DMS 273 (cell line): ENCODE measurements around the gene ZNF77.
"Not testable (repeated sequence)": the region's sequence is repeated elsewhere in the genome, so short reads cannot be mapped to it uniquely, and the experiment has no call there.

Experiments
- DNase-seq: peaks from one replicate; lab custom pipeline; 2025; ENCODE audit not compliant: unreplicated experiment; lab: John Stamatoyannopoulos, UW

The ZNF77 gene

GRCh38 chr19:2944775-2945574 is at the start of gene ZNF77:
Gene ZNF77 (minus strand): TSS chr19:2944971. CDS start chr19:2944840, 131 bp downstream.
- peak; percentile 99 for DNase-seq

GRCh38 chr19:2993579-2993978 is 48.8 kb upstream of the ZNF77 start:
- DNase-seq = no peak

GRCh38 chr19:2992958-2993357 is 48.2 kb upstream of the ZNF77 start:
- no peak for DNase-seq

GRCh38 chr19:2992333-2992732 is 47.6 kb upstream of the ZNF77 start:
- DNase-seq = not testable (repeated sequence)

GRCh38 chr19:2989236-2989946 is 44.6 kb upstream of the ZNF77 start:
- no peak for DNase-seq

GRCh38 chr19:2988568-2988967 is 43.8 kb upstream of the ZNF77 start:
- no peak for DNase-seq

GRCh38 chr19:2987797-2988196 is 43.0 kb upstream of the ZNF77 start:
- no peak for DNase-seq

- DNase-seq = peak; percentile 50
Observed at GRCh38 chr19:2986951-2987524, 42.3 kb upstream of the ZNF77 start.

GRCh38 chr19:2984215-2984528 is 39.4 kb upstream of the ZNF77 start:
- DNase-seq = no peak

GRCh38 chr19:2983351-2984214 is 38.8 kb upstream of the ZNF77 start:
- DNase-seq = peak; percentile 89

GRCh38 chr19:2982983-2983350 is 38.2 kb upstream of the ZNF77 start:
- DNase-seq = peak; percentile 97

- DNase-seq = no peak
Observed at GRCh38 chr19:2982561-2982960, 37.8 kb upstream of the ZNF77 start.

- no peak for DNase-seq
Observed at GRCh38 chr19:2981898-2982297, 37.1 kb upstream of the ZNF77 start.

GRCh38 chr19:2978772-2979171 is 34.0 kb upstream of the ZNF77 start:
- no peak for DNase-seq

GRCh38 chr19:2978166-2978767 is 33.5 kb upstream of the ZNF77 start:
- DNase-seq = no peak

GRCh38 chr19:2977746-2978138 is 33.0 kb upstream of the ZNF77 start:
- no peak for DNase-seq

- DNase-seq = peak; percentile 98
Observed at GRCh38 chr19:2977001-2977745, 32.4 kb upstream of the ZNF77 start, which contains the start of gene TLE6. Gene TLE6 (plus strand): TSS chr19:2977564. CDS start chr19:2978234, 670 bp downstream.

GRCh38 chr19:2976609-2977000 is 31.8 kb upstream of the ZNF77 start:
- no peak for DNase-seq

GRCh38 chr19:2974342-2975041 is 29.7 kb upstream of the ZNF77 start:
- DNase-seq = no peak
